Activated CD4-positive, alpha-beta T cell treated with anti-CD3 and anti-CD28 coated beads, Interleukin-2, amount 50 U/mL, for 1 hour (primary cell): ENCODE results near the gene MYEOV.

ENCODE experiments used
- DNase-seq: peaks from one replicate; pipeline ENCODE4 v3.0.0-alpha.2; 2020

MYEOV gene

GRCh38 chr11:69320756-69321741, 27.1 kb downstream of the MYEOV start:
- DNase-seq: no peak

GRCh38 chr11:69321877-69322361, 28.0 kb downstream of the MYEOV start:
- DNase-seq: no peak

GRCh38 chr11:69325446-69325845, 31.5 kb downstream of the MYEOV start:
- DNase-seq: no peak

- DNase-seq: no peak
These were observed 32.8 kb downstream of the MYEOV start for GRCh38 chr11:69326622-69327219.

- DNase-seq: no peak
These were observed 33.8 kb downstream of the MYEOV start for GRCh38 chr11:69327741-69328191.

GRCh38 chr11:69328231-69328630, 34.3 kb downstream of the MYEOV start:
- DNase-seq: no peak

- DNase-seq: no peak
These were observed 35.6 kb downstream of the MYEOV start for GRCh38 chr11:69329581-69329980.

GRCh38 chr11:69330330-69330729, 36.4 kb downstream of the MYEOV start:
- DNase-seq: no peak

GRCh38 chr11:69333149-69333710, 39.3 kb downstream of the MYEOV start:
- no peak for DNase-seq

- DNase-seq: no peak
These were observed 39.9 kb downstream of the MYEOV start for GRCh38 chr11:69333879-69334278.

- no peak for DNase-seq
These were observed 41.2 kb downstream of the MYEOV start for GRCh38 chr11:69335007-69335780.

GRCh38 chr11:69335781-69336405, 41.9 kb downstream of the MYEOV start:
- DNase-seq: no peak

GRCh38 chr11:69337211-69337721, 43.3 kb downstream of the MYEOV start:
- DNase-seq: no peak

- no peak for DNase-seq
These were observed 45.2 kb downstream of the MYEOV start for GRCh38 chr11:69339041-69339733.

- DNase-seq: no peak
These were observed 46.1 kb downstream of the MYEOV start for GRCh38 chr11:69339983-69340565.

GRCh38 chr11:69342588-69343330, 48.8 kb downstream of the MYEOV start:
- DNase-seq: no peak

- no peak for DNase-seq
These were observed 49.7 kb downstream of the MYEOV start for GRCh38 chr11:69343401-69344321.

- no peak for DNase-seq
These were observed 50.7 kb downstream of the MYEOV start for GRCh38 chr11:69344570-69345145.
